Neural cell (in vitro differentiated cells): ENCODE results near the gene PPOX. TPM values are rescaled to one million over a fixed set of nuclear protein-coding genes. Genes with fewer than 3 reads are reported as not detected.

Source experiments
- H2AFZ ChIP-seq: fragments of 200-600, 300-800 bp; sonication (generic), shearing (Covaris generic); 2 replicates; pipeline ENCODE4 v1.6.0; 2014; ENCODE audit warnings: low read depth, mild to moderate bottlenecking, antibody characterized with exemption, low read length, moderate library complexity
- H3F3A ChIP-seq: fragments of 200-600 bp; shearing (Covaris generic); 2 replicates; pipeline ENCODE4 v1.6.1; 2016; ENCODE audit warnings: mild to moderate bottlenecking, moderate library complexity, mixed read lengths, antibody characterized with exemption, low read length; ENCODE audit not compliant: insufficient read depth, poor library complexity, severe bottlenecking
- H3K27ac ChIP-seq: fragments of 200-600, 300-800 bp; sonication (generic), shearing (Covaris generic); 2 replicates; pipeline ENCODE4 v1.5.1; 2014; ENCODE audit warnings: mild to moderate bottlenecking, low read length, moderate library complexity
- H3K27me3 ChIP-seq: fragments of 300-800, 200-600 bp; sonication (generic), shearing (Covaris generic); 2 replicates; pipeline ENCODE4 v1.6.0; 2014; ENCODE audit warnings: mild to moderate bottlenecking, low read depth, low read length, moderate library complexity; ENCODE audit not compliant: insufficient read depth
- H3K36me3 ChIP-seq: fragments of 300-800, 200-600 bp; sonication (generic), shearing (Covaris generic); 2 replicates; pipeline ENCODE4 v1.5.1; 2014; ENCODE audit warnings: mild to moderate bottlenecking, antibody characterized with exemption, low read length, moderate library complexity; ENCODE audit not compliant: insufficient read depth
- H3K4me2 ChIP-seq: fragments of 300-800, 200-600 bp; sonication (generic), shearing (Covaris generic); 2 replicates; pipeline ENCODE4 v1.6.0; 2014; ENCODE audit warnings: mild to moderate bottlenecking, low read length
- H3K4me3 ChIP-seq: fragments of 300-800, 200-600 bp; sonication (generic), shearing (Covaris generic); 2 replicates; pipeline ENCODE4 v1.5.1; 2014; ENCODE audit warnings: mild to moderate bottlenecking, low read length, moderate library complexity
- H3K79me2 ChIP-seq: fragments of 200-600 bp; shearing (Covaris generic); replicated peaks from 2 replicates; pipeline ENCODE4 v1.6.0; 2014; ENCODE audit warnings: mild to moderate bottlenecking, low read length, moderate library complexity; ENCODE audit not compliant: insufficient read depth
- H3K9ac ChIP-seq: fragments of 300-800, 200-600 bp; sonication (generic), shearing (Covaris generic); 2 replicates; pipeline ENCODE4 v1.6.1; 2016; ENCODE audit warnings: mild to moderate bottlenecking, low read length, mixed read lengths
- H3K9me2 ChIP-seq: fragments of 200-600 bp; shearing (Covaris generic); 2 replicates; pipeline ENCODE4 v1.6.1; 2016; ENCODE audit warnings: mild to moderate bottlenecking, low read length, mixed read lengths; ENCODE audit not compliant: insufficient read depth
- H3K9me3 ChIP-seq: fragments of 200-600, 300-800 bp; sonication (generic), shearing (Covaris generic); 2 replicates; pipeline ENCODE4 v1.6.1; 2016; ENCODE audit warnings: mild to moderate bottlenecking, mixed run types, low read length, moderate library complexity, mixed read lengths
- H4K20me1 ChIP-seq: fragments of 200-600 bp; shearing (Covaris generic); 2 replicates; pipeline ENCODE4 v1.6.1; 2016; ENCODE audit warnings: mild to moderate bottlenecking, mixed run types; ENCODE audit not compliant: insufficient read depth
- EP300 ChIP-seq: fragments of 450-650 bp; conservative IDR thresholded peaks from 2 replicates; pipeline ENCODE4 v1.6.1; 2014; ENCODE audit warnings: antibody characterized with exemption, mild to moderate bottlenecking, moderate library complexity; ENCODE audit not compliant: poor library complexity, severe bottlenecking
- EZH2 ChIP-seq: fragments of 200-600, 300-800 bp; shearing (Covaris generic), sonication (generic); IDR thresholded peaks from 2 replicates; pipeline ENCODE4 v1.6.1; 2014; ENCODE audit warnings: antibody characterized with exemption, low read length, borderline replicate concordance, mild to moderate bottlenecking; ENCODE audit not compliant: insufficient read depth, poor library complexity, severe bottlenecking
- MXI1 ChIP-seq: fragments of 450-650 bp; conservative IDR thresholded peaks from 2 replicates; pipeline ENCODE4 v1.6.1; 2014; ENCODE audit warnings: antibody characterized with exemption, mild to moderate bottlenecking; ENCODE audit not compliant: poor library complexity, severe bottlenecking
- POLR2AphosphoS5 ChIP-seq: IDR thresholded peaks from 2 replicates; pipeline ENCODE4 v1.6.1; 2012
- SMC3 ChIP-seq: fragments of 450-650 bp; conservative IDR thresholded peaks from 2 replicates; pipeline ENCODE4 v1.6.1; 2014; ENCODE audit warnings: antibody characterized with exemption, mild to moderate bottlenecking, moderate library complexity; ENCODE audit not compliant: poor library complexity
- TAF1 ChIP-seq: IDR thresholded peaks from 2 replicates; pipeline ENCODE4 v1.6.1; 2012; ENCODE audit warnings: low read depth
- polyA plus RNA-seq: library from polyadenylated mRNA; depleted of rRNA; stranded (reverse); fragments of >200 nt; gene quantifications from 2 replicates; pipeline ENCODE4 v1.2.3, GENCODE V29; 2014
- TF ChIP-seq, protein P1 (sequence below): fragments of 450-650 bp; IDR thresholded peaks from 2 replicates; pipeline ENCODE4 v1.5.1; 2014; ENCODE audit warnings: antibody characterized with exemption, mild to moderate bottlenecking, moderate library complexity; ENCODE audit not compliant: poor library complexity, severe bottlenecking
- TF ChIP-seq, protein P2 (sequence below): IDR thresholded peaks from 2 replicates; pipeline ENCODE4 v1.6.1; 2012; ENCODE audit warnings: borderline replicate concordance

The PPOX gene
- polyA plus RNA-seq, 1 donor from 2014 or later = 93.9 TPM

DNA sequence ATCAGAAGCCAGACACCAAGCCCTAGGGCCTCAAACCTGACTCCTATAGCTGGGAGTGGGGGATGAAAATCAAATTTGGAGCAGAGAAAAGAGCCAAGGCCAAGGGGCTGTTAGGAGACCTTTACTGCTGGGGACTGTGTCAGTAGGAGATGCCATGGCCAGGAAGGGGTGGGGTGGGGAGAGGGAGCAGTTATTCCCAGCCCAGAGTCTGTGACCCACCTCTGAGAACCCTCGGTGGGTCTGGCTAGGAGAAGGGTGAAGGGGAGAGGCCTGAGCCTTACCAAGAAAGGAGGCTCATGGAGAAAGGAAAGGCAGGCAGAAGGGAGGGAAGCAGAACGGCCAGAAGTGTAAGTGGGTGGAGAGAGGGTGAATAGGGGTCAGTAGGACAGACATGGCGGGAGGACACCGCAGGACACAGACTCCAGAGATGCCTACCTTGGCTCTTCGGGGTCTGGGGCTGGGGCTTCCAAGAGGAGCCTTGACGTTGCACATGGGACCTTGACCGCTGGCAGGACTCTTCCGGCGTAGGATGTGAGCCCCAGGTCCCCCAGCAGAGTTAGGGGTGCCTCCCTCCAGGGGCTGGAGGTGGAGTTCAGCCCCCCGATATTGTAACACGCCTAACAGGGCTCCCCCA lies 31.5 kb downstream of the PPOX start:
- H3K9ac ChIP-seq = no peak overlapping the region
- no peak for TF ChIP-seq SMC3
- TF ChIP-seq TAF1 = no peak
- no peak for TF ChIP-seq EZH2
- no peaks in the 10 kb centered on the region for H3K9me2 ChIP-seq

DNA sequence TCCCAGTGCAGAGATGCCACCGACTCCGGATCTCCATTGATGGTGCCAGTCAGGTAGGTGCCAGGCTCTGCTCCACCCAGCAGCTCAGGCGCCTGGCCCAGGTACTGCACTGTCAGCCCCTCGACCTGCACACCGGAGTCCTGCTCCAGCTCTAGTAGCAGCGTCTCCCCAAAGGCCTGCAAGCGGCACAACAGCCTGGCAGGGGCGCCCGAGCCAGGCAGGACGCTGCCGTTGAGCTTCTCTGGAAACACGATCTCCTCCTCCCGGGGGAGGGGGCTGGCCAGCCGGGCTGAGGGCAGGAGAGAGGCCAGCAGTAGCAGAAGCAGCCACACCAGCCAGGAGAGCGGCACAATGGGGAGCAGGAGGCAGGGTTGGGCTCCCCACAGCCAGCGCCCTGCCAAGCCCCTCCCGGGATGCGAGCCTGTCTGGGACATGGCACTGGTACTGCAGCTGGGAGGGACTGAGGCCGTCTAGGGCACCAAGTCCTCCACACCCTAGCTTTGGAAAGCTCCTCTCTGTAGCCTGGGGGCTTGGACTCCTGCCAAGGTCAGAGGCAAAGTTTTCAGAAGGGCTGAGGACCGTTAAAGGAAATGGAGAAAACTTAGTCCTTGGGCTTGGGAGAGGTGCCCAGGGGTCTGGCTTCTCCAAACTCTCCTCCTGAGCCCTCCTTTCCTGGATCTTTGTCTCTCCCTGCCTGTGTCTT lies 32.1 kb downstream of the PPOX start:
- Histone ChIP-seq H4K20me1 (no peaks in the 10 kb centered on the region), H3F3A (no peaks in the 10 kb centered on the region), H3K27me3 (no peaks in the 10 kb centered on the region), H3K79me2 (peaks cover 11% of the 10 kb centered on the region), H3K9ac (no peak overlapping the region), H3K9me2 (no peaks in the 10 kb centered on the region), H3K9me3 (no peaks in the 10 kb centered on the region), H3K36me3 (no peaks in the 10 kb centered on the region), H3K27ac (no peak overlapping the region), H3K4me2 (no peak overlapping the region), H2AFZ (no peak overlapping the region), H3K4me3 (no peak overlapping the region)
- TF ChIP-seq, protein P1, sequence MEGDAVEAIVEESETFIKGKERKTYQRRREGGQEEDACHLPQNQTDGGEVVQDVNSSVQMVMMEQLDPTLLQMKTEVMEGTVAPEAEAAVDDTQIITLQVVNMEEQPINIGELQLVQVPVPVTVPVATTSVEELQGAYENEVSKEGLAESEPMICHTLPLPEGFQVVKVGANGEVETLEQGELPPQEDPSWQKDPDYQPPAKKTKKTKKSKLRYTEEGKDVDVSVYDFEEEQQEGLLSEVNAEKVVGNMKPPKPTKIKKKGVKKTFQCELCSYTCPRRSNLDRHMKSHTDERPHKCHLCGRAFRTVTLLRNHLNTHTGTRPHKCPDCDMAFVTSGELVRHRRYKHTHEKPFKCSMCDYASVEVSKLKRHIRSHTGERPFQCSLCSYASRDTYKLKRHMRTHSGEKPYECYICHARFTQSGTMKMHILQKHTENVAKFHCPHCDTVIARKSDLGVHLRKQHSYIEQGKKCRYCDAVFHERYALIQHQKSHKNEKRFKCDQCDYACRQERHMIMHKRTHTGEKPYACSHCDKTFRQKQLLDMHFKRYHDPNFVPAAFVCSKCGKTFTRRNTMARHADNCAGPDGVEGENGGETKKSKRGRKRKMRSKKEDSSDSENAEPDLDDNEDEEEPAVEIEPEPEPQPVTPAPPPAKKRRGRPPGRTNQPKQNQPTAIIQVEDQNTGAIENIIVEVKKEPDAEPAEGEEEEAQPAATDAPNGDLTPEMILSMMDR = no peak
- TF ChIP-seq, protein P2, sequence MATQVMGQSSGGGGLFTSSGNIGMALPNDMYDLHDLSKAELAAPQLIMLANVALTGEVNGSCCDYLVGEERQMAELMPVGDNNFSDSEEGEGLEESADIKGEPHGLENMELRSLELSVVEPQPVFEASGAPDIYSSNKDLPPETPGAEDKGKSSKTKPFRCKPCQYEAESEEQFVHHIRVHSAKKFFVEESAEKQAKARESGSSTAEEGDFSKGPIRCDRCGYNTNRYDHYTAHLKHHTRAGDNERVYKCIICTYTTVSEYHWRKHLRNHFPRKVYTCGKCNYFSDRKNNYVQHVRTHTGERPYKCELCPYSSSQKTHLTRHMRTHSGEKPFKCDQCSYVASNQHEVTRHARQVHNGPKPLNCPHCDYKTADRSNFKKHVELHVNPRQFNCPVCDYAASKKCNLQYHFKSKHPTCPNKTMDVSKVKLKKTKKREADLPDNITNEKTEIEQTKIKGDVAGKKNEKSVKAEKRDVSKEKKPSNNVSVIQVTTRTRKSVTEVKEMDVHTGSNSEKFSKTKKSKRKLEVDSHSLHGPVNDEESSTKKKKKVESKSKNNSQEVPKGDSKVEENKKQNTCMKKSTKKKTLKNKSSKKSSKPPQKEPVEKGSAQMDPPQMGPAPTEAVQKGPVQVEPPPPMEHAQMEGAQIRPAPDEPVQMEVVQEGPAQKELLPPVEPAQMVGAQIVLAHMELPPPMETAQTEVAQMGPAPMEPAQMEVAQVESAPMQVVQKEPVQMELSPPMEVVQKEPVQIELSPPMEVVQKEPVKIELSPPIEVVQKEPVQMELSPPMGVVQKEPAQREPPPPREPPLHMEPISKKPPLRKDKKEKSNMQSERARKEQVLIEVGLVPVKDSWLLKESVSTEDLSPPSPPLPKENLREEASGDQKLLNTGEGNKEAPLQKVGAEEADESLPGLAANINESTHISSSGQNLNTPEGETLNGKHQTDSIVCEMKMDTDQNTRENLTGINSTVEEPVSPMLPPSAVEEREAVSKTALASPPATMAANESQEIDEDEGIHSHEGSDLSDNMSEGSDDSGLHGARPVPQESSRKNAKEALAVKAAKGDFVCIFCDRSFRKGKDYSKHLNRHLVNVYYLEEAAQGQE = no peak
- TF ChIP-seq EZH2 (no peak), MXI1 (no peak), POLR2AphosphoS5 (no peak), EP300 (no peak)

More for the DNA sequence above, 31.5 kb downstream of the PPOX start:
- H3K9me3 ChIP-seq = no peaks in the 10 kb centered on the region
- no peak overlapping the region for H3K4me3 ChIP-seq
- no peaks in the 10 kb centered on the region for H3K27me3 ChIP-seq
- H3F3A ChIP-seq = no peaks in the 10 kb centered on the region
- no peak overlapping the region for H3K4me2 ChIP-seq
- no peaks in the 10 kb centered on the region for H4K20me1 ChIP-seq
- no peak overlapping the region for H2AFZ ChIP-seq
- no peaks in the 10 kb centered on the region for H3K36me3 ChIP-seq
- no peak overlapping the region for H3K27ac ChIP-seq
- H3K79me2 ChIP-seq = peaks cover 4% of the 10 kb centered on the region
